Measurements from ENCODE around the gene ETV3.

- TF ChIP-seq EZH2 (IDR thresholded peaks at IDR 0.05; ENCODE audit: low read length, missing control alignments) (no peak), CTCF (conservative IDR thresholded peaks at IDR 0.05 in 1 of 2, IDR thresholded peaks at IDR 0.05 in 1 of 2; ENCODE audit: low read depth in 1 of 2, low read length in 2 of 2) (no peak)
Observed at GRCh38 chr1:157173900-157174410, 35.8 kb upstream of the ETV3 start.
